ENCODE measurements around the gene ST3GAL6.

The ST3GAL6 gene

GRCh38 chr3:98809557-98809956 lies 46.4 kb downstream of the ST3GAL6 start:
- no peak for DNase-seq (ENCODE audit: extremely low read depth, low read depth)
- no peak overlapping the region for H3K4me3 ChIP-seq (replicated peaks; ENCODE audit: low read depth, low read length)
- TF ChIP-seq, protein P1, sequence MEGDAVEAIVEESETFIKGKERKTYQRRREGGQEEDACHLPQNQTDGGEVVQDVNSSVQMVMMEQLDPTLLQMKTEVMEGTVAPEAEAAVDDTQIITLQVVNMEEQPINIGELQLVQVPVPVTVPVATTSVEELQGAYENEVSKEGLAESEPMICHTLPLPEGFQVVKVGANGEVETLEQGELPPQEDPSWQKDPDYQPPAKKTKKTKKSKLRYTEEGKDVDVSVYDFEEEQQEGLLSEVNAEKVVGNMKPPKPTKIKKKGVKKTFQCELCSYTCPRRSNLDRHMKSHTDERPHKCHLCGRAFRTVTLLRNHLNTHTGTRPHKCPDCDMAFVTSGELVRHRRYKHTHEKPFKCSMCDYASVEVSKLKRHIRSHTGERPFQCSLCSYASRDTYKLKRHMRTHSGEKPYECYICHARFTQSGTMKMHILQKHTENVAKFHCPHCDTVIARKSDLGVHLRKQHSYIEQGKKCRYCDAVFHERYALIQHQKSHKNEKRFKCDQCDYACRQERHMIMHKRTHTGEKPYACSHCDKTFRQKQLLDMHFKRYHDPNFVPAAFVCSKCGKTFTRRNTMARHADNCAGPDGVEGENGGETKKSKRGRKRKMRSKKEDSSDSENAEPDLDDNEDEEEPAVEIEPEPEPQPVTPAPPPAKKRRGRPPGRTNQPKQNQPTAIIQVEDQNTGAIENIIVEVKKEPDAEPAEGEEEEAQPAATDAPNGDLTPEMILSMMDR (IDR thresholded peaks at IDR 0.05; ENCODE audit: low read depth, low read length, missing control alignments) = no peak

DNA sequence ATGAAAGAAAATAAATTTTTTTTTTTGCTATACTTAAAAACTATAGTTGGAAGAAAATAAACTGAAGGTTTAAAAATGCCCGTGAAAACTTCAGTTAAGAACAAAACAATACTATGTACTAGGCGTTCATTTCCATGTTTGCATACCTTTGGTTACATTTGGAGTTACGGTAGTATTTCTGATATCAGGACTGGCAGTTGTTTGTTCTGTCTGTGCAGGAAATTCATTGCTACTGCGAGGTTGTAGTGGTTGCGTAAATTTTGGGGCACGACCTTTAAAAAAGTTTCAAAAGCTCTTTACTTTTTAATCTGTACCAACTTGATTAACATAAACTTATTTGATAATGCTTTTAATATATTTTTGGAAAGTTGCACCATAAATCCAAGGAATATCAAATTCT lies 47.9 kb downstream of the ST3GAL6 start:
- H3K4me3 ChIP-seq (replicated peaks; ENCODE audit: low read depth, low read length) = no peak overlapping the region
- DNase-seq (ENCODE audit: extremely low read depth, low read depth) = no peak
- TF ChIP-seq, protein P1 (IDR thresholded peaks at IDR 0.05; ENCODE audit: low read depth, low read length, missing control alignments) = no peak

DNA sequence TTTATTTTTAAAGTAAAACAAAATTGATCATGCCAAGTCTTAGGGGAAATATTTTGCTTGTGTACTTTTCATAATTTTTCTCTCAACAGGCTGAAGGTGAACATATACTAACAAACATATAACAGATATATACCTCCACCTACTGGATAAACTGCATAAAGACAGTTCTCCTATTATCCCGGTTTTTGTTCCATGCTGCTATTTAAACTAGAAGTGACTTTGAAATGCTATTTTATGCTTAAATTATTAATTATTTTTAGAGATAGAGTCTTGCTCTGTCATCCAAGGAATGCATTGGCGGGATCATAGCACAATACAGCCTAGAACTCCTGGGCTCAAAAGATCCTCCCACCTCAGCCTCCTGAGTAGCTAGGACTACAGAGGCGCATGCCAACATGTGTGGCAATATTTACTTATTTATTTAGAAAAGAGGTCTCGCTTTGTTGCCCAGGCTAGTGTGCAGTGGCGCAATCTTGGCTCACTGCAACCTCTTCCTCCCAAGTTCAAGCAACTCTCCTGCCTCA lies 49.8 kb downstream of the ST3GAL6 start:
- no peak for DNase-seq (ENCODE audit: extremely low read depth, low read depth)
- TF ChIP-seq, protein P1 (IDR thresholded peaks at IDR 0.05; ENCODE audit: low read depth, low read length, missing control alignments) = peak; percentile 27

GRCh38 chr3:98814817-98815420 lies 51.8 kb downstream of the ST3GAL6 start:
- H3K4me3 ChIP-seq (replicated peaks; ENCODE audit: low read depth, low read length) = no peak overlapping the region
- TF ChIP-seq, protein P1 (IDR thresholded peaks at IDR 0.05; ENCODE audit: low read depth, low read length, missing control alignments) = no peak
- DNase-seq (ENCODE audit: extremely low read depth, low read depth) = no peak

More for the DNA sequence above, 49.8 kb downstream of the ST3GAL6 start:
- no peak overlapping the region for H3K4me3 ChIP-seq (replicated peaks; ENCODE audit: low read depth, low read length)

DNA sequence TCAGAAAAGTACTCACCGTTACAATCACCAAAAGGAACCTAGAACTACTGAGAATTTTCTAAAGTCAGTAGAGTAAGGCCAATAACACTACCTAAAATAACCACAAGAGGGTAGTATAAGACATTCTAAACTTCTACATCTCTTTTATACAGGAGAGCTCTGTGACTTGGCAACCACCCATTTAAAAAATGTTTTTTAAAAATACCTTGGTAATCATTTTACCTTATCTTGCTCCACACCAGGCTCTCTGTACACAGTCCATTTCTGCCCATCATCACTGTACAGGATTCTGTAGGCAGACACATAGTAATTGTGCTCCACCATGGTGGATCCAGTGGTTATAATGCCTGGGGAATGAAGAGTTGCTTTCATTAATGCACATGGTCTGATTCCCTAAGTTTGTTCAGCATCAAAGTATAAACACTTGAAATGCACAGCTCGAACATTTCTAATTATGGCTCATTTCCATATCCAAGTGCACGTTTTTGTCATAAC lies 54.5 kb downstream of the ST3GAL6 start:
- no peak overlapping the region for H3K4me3 ChIP-seq (replicated peaks; ENCODE audit: low read depth, low read length)
- peak; percentile 35 for DNase-seq (ENCODE audit: extremely low read depth, low read depth)
- TF ChIP-seq, protein P1 (IDR thresholded peaks at IDR 0.05; ENCODE audit: low read depth, low read length, missing control alignments) = peak; percentile 42

DNA sequence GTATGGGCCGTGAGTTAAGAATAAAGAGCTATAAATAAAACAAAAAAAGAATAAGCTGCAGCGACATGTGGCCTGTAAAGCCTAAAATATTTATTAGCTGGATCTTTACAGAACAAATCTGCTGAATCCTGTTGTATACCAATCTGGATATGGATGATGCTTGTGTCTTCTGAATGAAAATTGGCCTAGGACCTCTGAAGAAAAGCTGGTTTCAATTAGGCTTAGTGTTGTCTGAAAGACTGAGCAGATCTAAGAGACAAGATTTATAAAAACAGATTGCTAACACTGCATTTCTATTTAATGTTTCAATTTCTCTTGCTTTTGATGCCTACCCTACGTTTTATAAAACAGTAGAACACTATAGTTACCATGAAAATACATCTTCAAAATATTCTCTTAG lies 57.9 kb downstream of the ST3GAL6 start:
- no peak for DNase-seq (ENCODE audit: extremely low read depth, low read depth)
- no peak overlapping the region for H3K4me3 ChIP-seq (replicated peaks; ENCODE audit: low read depth, low read length)
- TF ChIP-seq, protein P1 (IDR thresholded peaks at IDR 0.05; ENCODE audit: low read depth, low read length, missing control alignments) = no peak
